Testis (tissue), 3 donors: ENCODE data around the gene TUSC1. TPM values are rescaled to one million over a fixed set of nuclear protein-coding genes. Genes with fewer than 3 reads are reported as not detected.

ENCODE experiments used
- DNase-seq: peaks from one replicate; pipeline ENCODE4 v3.0.0-alpha.2; 2019
- H3K27ac ChIP-seq, 2 donors: fragments of 200-600 bp; sonication (generic); one replicate each; pipeline ENCODE4 v1.5.1; 2019
- H3K27me3 ChIP-seq: fragments of 200-600 bp; sonication (generic); one replicate; pipeline ENCODE4 v1.5.1; 2019
- H3K36me3 ChIP-seq: fragments of 200-600 bp; sonication (generic); one replicate; pipeline ENCODE4 v1.5.1; 2017; ENCODE audit warnings: low read depth; ENCODE audit errors: missing control alignments
- H3K4me1 ChIP-seq: fragments of 200-600 bp; sonication (generic); one replicate; pipeline ENCODE4 v1.5.1; 2019
- H3K4me3 ChIP-seq, 2 donors: fragments of 200-600 bp; sonication (generic); one replicate each; pipeline ENCODE4 v1.5.1; 2017 to 2019
- H3K9me3 ChIP-seq: fragments of 200-600 bp; sonication (generic); one replicate; pipeline ENCODE4 v1.5.1; 2017
- POLR2A ChIP-seq: fragments of 450-650 bp; IDR thresholded peaks from one replicate; pipeline ENCODE4 v1.6.1; 2017; ENCODE audit warnings: antibody characterized with exemption, mild to moderate bottlenecking, moderate library complexity
- WGBS, 2 donors: methylation state at CpG; one replicate each; pipeline ENCODE4 v1.1.5; 2018; 5-methylcytosine and 5-hydroxymethylcytosine counted together
- intact Hi-C: fragments of 100-400 bp; cut with DNase I; formaldehyde crosslinking; loops from one replicate; pipeline ENCODE4 v1.15.1; 2023; ENCODE audit warnings: low total_unique reads
- polyA plus RNA-seq: library from polyadenylated mRNA; stranded (reverse); fragments of 350-450 nt; fragmentation: Illumina TruSeq; extraction: RNeasy Lipid Tissue Mini Kit (QIAGEN cat#74804); gene quantifications from one replicate; pipeline ENCODE4 v1.2.3, GENCODE V29; 2014; ENCODE audit warnings: low read depth, low replicate concordance; ENCODE audit not compliant: insufficient read depth
- total RNA-seq, 2 donors: library from RNA; depleted of rRNA; stranded (reverse); fragments of >200 nt; gene quantifications; one replicate each; pipeline ENCODE4 v1.2.3, GENCODE V29; 2016
- TF ChIP-seq, protein P1 (sequence below), 3 experiments: fragments of 450-650 bp in 2 of 3; fragments of 200-600 bp in 1 of 3; sonication (generic) in 1 of 3; IDR thresholded peaks; one replicate each; pipeline ENCODE4 v1.5.1; 2016 to 2019; ENCODE audit warnings: antibody characterized with exemption in 3 of 3, mild to moderate bottlenecking in 2 of 3, moderate library complexity in 1 of 3

The TUSC1 gene
- total and polyA plus RNA-seq, 3 donors from 2014 or later: 27.2 to 38.3 (median 31.8) TPM

DNA sequence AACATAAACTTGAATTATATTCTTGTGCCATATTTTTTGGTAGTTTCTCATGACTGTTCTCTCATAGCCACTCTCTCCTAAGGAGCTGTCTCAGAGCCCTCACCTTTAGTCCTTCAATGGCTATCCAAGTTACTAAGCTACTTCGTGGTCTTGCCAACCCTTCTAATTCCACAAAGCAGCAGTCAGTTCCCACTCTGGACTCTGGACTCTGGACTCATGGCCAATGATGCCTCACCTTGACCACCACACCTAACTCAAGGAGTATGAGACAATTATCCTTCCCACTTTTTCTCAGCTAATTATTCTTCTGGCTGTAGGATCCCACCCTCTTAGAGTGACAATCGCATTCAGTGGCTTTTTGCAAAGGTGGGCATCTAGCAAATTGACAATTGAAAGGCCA, 42.2 kb downstream of the TUSC1 start:
- Histone ChIP-seq H3K27ac (no peak overlapping the region), H3K9me3 (no peaks in the 10 kb centered on the region), H3K36me3 (no peaks in the 10 kb centered on the region), H3K27me3 (no peaks in the 10 kb centered on the region), H3K4me3 (no peak overlapping the region), H3K4me1 (no peaks in the 10 kb centered on the region)
- DNase-seq: no peak
- no peak for TF ChIP-seq POLR2A
- TF ChIP-seq, protein P1, sequence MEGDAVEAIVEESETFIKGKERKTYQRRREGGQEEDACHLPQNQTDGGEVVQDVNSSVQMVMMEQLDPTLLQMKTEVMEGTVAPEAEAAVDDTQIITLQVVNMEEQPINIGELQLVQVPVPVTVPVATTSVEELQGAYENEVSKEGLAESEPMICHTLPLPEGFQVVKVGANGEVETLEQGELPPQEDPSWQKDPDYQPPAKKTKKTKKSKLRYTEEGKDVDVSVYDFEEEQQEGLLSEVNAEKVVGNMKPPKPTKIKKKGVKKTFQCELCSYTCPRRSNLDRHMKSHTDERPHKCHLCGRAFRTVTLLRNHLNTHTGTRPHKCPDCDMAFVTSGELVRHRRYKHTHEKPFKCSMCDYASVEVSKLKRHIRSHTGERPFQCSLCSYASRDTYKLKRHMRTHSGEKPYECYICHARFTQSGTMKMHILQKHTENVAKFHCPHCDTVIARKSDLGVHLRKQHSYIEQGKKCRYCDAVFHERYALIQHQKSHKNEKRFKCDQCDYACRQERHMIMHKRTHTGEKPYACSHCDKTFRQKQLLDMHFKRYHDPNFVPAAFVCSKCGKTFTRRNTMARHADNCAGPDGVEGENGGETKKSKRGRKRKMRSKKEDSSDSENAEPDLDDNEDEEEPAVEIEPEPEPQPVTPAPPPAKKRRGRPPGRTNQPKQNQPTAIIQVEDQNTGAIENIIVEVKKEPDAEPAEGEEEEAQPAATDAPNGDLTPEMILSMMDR (IDR thresholded peaks at IDR 0.05): no peak
- intact Hi-C loops: no loop called here
- 94 to 95% methylated on average over 2 of the region's 2 CpGs for WGBS, 2 donors

DNA sequence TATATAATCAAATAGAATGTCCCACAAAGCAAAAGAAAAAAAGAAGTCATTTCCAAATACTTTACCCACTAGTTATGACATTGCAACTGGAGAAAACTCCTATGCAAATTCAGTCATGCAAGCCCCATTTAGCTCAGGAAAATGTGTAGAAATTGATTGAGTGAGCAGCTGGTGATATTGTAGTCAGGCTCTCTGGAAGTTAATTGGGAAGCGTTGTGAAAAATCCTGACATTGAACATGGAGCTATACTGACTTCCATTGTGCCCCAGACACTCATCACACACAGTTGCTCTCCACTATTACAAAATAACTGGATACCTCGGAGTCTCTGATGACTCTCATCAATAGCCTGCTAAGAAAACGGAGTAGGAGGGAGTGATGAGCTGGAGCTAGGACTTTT, 49.0 kb downstream of the TUSC1 start:
- no peak for TF ChIP-seq POLR2A
- H3K27me3 ChIP-seq: no peaks in the 10 kb centered on the region
- H3K4me3 ChIP-seq: no peak overlapping the region
- WGBS, 2 donors: 66 to 68% methylated on average over 3 of the region's 3 CpGs
- no peak for DNase-seq
- no peak overlapping the region for H3K27ac ChIP-seq
- H3K4me1 ChIP-seq: no peaks in the 10 kb centered on the region
- H3K36me3 ChIP-seq: no peaks in the 10 kb centered on the region
- intact Hi-C loops: no loop called here
- no peaks in the 10 kb centered on the region for H3K9me3 ChIP-seq
